Measurements from ENCODE around the gene PPP1R9B. TPM values are rescaled to one million over a fixed set of nuclear protein-coding genes. Genes with fewer than 3 reads are reported as not detected.

PPP1R9B gene
- total and polyA plus RNA-seq, 2 experiments from 2014 or later, result 5.1 to 26.2 TPM

- H3K4me2 ChIP-seq, result no peak overlapping the region
- H3K9me3 ChIP-seq (ENCODE audit: low read depth), result no peaks in the 10 kb centered on the region
- TF ChIP-seq CTCF (IDR thresholded peaks at IDR 0.05; ENCODE audit: poor library complexity), result no peak
- TF ChIP-seq EZH2phosphoT487 (IDR thresholded peaks at IDR 0.05; ENCODE audit: low read depth, severe bottlenecking, unreplicated experiment), result no peak
- no peak for TF ChIP-seq EZH2 (IDR thresholded peaks at IDR 0.05; ENCODE audit: borderline replicate concordance)
- H4K20me1 ChIP-seq (ENCODE audit: insufficient read depth, poor library complexity, severe bottlenecking), result peaks cover 32% of the 10 kb centered on the region
- peaks cover 29% of the 10 kb centered on the region for H3K4me1 ChIP-seq (ENCODE audit: insufficient read depth)
- no peak overlapping the region for H3K27ac ChIP-seq
- no peak overlapping the region for H3K4me3 ChIP-seq
- no peaks in the 10 kb centered on the region for H3K27me3 ChIP-seq
- no peaks in the 10 kb centered on the region for H3K36me3 ChIP-seq (replicated peaks; ENCODE audit: insufficient read depth, low read depth)
- H2AFZ ChIP-seq, result no peak overlapping the region
- peaks cover 31% of the 10 kb centered on the region for H3K79me2 ChIP-seq
- DNase-seq (ENCODE audit: low spot score), result no peak
- H3K9me2 ChIP-seq (replicated peaks; ENCODE audit: insufficient read depth), result no peaks in the 10 kb centered on the region
- 98% methylated on average over 20 of the region's 20 CpGs for WGBS (ENCODE audit: low lambda C conversion rate, missing lambda C conversion rate)
These were observed 6.9 kb downstream of the PPP1R9B start for GRCh38 chr17:50143461-50144176.

- WGBS (ENCODE audit: low lambda C conversion rate, missing lambda C conversion rate), result 92% methylated on average over 8 of the region's 8 CpGs
- H3K4me1 ChIP-seq (ENCODE audit: insufficient read depth), result peaks cover 10% of the 10 kb centered on the region
- no peak for DNase-seq (ENCODE audit: low spot score)
These were observed 8.7 kb downstream of the PPP1R9B start for GRCh38 chr17:50141745-50142110.

GRCh38 chr17:50141026-50141744, 9.3 kb downstream of the PPP1R9B start:
- no peaks in the 10 kb centered on the region for H3K36me3 ChIP-seq (replicated peaks; ENCODE audit: insufficient read depth, low read depth)

More at GRCh38 chr17:50141745-50142110, 8.7 kb downstream of the PPP1R9B start:
- Histone ChIP-seq H3K4me2 (no peak overlapping the region), H3K79me2 (peaks cover 12% of the 10 kb centered on the region), H3K4me3 (no peak overlapping the region), H3K27me3 (no peaks in the 10 kb centered on the region), H3K9me3 (ENCODE audit: low read depth) (no peaks in the 10 kb centered on the region), H2AFZ (no peak overlapping the region), H4K20me1 (ENCODE audit: insufficient read depth, poor library complexity, severe bottlenecking) (peaks cover 13% of the 10 kb centered on the region), H3K27ac (no peak overlapping the region), H3K36me3 (replicated peaks; ENCODE audit: insufficient read depth, low read depth) (no peaks in the 10 kb centered on the region), H3K9me2 (replicated peaks; ENCODE audit: insufficient read depth) (no peaks in the 10 kb centered on the region)
- TF ChIP-seq EZH2phosphoT487 (IDR thresholded peaks at IDR 0.05; ENCODE audit: low read depth, severe bottlenecking, unreplicated experiment), result no peak
- no peak for TF ChIP-seq EZH2 (IDR thresholded peaks at IDR 0.05; ENCODE audit: borderline replicate concordance)
- no peak for TF ChIP-seq CTCF (IDR thresholded peaks at IDR 0.05; ENCODE audit: poor library complexity)

More at GRCh38 chr17:50141026-50141744, 9.3 kb downstream of the PPP1R9B start:
- no peak overlapping the region for H3K4me2 ChIP-seq
- peaks cover 7% of the 10 kb centered on the region for H4K20me1 ChIP-seq (ENCODE audit: insufficient read depth, poor library complexity, severe bottlenecking)
- H3K9me2 ChIP-seq (replicated peaks; ENCODE audit: insufficient read depth), result no peaks in the 10 kb centered on the region
- H3K9me3 ChIP-seq (ENCODE audit: low read depth), result no peaks in the 10 kb centered on the region
- no peak for DNase-seq (ENCODE audit: low spot score)
- TF ChIP-seq EZH2 (IDR thresholded peaks at IDR 0.05; ENCODE audit: borderline replicate concordance) (no peak), EZH2phosphoT487 (IDR thresholded peaks at IDR 0.05; ENCODE audit: low read depth, severe bottlenecking, unreplicated experiment) (no peak), CTCF (IDR thresholded peaks at IDR 0.05; ENCODE audit: poor library complexity) (no peak)
- 92% methylated on average over 16 of the region's 16 CpGs for WGBS (ENCODE audit: low lambda C conversion rate, missing lambda C conversion rate)
- H3K27me3 ChIP-seq, result no peaks in the 10 kb centered on the region
- peaks cover 6% of the 10 kb centered on the region for H3K79me2 ChIP-seq
- H3K27ac ChIP-seq, result no peak overlapping the region
- no peak overlapping the region for H3K4me3 ChIP-seq
- peaks cover 5% of the 10 kb centered on the region for H3K4me1 ChIP-seq (ENCODE audit: insufficient read depth)
- no peak overlapping the region for H2AFZ ChIP-seq

Measured in hepatocyte (in vitro differentiated cells).